ENCODE measurements around the gene GPBP1L1.
"Not testable (repeated sequence)": the region's sequence is repeated elsewhere in the genome, so short reads cannot be mapped to it uniquely, and the experiment has no call there.

The GPBP1L1 gene

GRCh38 chr1:45678489-45678888 is 7.8 kb downstream of the GPBP1L1 start:
- no peak for DNase-seq

GRCh38 chr1:45677751-45678245 is 8.5 kb downstream of the GPBP1L1 start:
- DNase-seq, result no peak

- DNase-seq, result not testable (repeated sequence)
These were observed 9.8 kb downstream of the GPBP1L1 start for GRCh38 chr1:45676553-45676952.

GRCh38 chr1:45674478-45674877 is 11.9 kb downstream of the GPBP1L1 start:
- no peak for DNase-seq

GRCh38 chr1:45673956-45674355 is 12.4 kb downstream of the GPBP1L1 start:
- no peak for DNase-seq

GRCh38 chr1:45669859-45670655 is 16.3 kb downstream of the GPBP1L1 start:
- DNase-seq, result no peak

GRCh38 chr1:45669379-45669778 is 17.0 kb downstream of the GPBP1L1 start:
- DNase-seq, result no peak

GRCh38 chr1:45668526-45668925 is 17.8 kb downstream of the GPBP1L1 start:
- no peak for DNase-seq

- DNase-seq, result no peak
These were observed 18.8 kb downstream of the GPBP1L1 start for GRCh38 chr1:45667321-45668111.

- DNase-seq, result no peak
These were observed 19.5 kb downstream of the GPBP1L1 start for GRCh38 chr1:45666836-45667235.

GRCh38 chr1:45660336-45660735 is 26.0 kb downstream of the GPBP1L1 start:
- no peak for DNase-seq

- no peak for DNase-seq
These were observed 27.1 kb downstream of the GPBP1L1 start for GRCh38 chr1:45659222-45659621.

- no peak for DNase-seq
These were observed 28.2 kb downstream of the GPBP1L1 start for GRCh38 chr1:45658171-45658570.

GRCh38 chr1:45656573-45657226 is 29.6 kb downstream of the GPBP1L1 start:
- DNase-seq, result no peak

GRCh38 chr1:45654540-45655280 is 31.6 kb downstream of the GPBP1L1 start:
- DNase-seq, result no peak

- no peak for DNase-seq
These were observed 38.9 kb downstream of the GPBP1L1 start for GRCh38 chr1:45647248-45648021.

GRCh38 chr1:45644661-45645060 is 41.7 kb downstream of the GPBP1L1 start:
- no peak for DNase-seq

GRCh38 chr1:45643978-45644377 is 42.4 kb downstream of the GPBP1L1 start:
- DNase-seq, result no peak

- DNase-seq, result no peak
These were observed 43.0 kb downstream of the GPBP1L1 start for GRCh38 chr1:45643321-45643720.

- no peak for DNase-seq
These were observed 46.0 kb downstream of the GPBP1L1 start for GRCh38 chr1:45640293-45640692.

- no peak for DNase-seq
These were observed 51.1 kb downstream of the GPBP1L1 start for GRCh38 chr1:45635211-45635610.

GRCh38 chr1:45630429-45630828 is 55.9 kb downstream of the GPBP1L1 start:
- no peak for DNase-seq

All from NCI-H1092 treated with DMSO at 0.1 percent for 48 hours (cell line).